GM11168 (cell line): ENCODE results near the gene BMPR1A.

ENCODE experiments used
- in situ Hi-C: fragments of 300-500 bp; cut with MboI; formaldehyde crosslinking; loops from one replicate; pipeline ENCODE4 v1.12.0; 2022; ENCODE audit warnings: low sequenced_read_pairs; ENCODE audit not compliant: unreplicated experiment

BMPR1A gene

GRCh38 chr10:86795353-86795752 is 38.9 kb downstream of the BMPR1A start:
- in situ Hi-C loops, result no loop called here

GRCh38 chr10:86798025-86798424 is 41.6 kb downstream of the BMPR1A start:
- in situ Hi-C loops, result no loop called here

GRCh38 chr10:86798611-86799010 is 42.2 kb downstream of the BMPR1A start:
- in situ Hi-C loops, result no loop called here

- in situ Hi-C loops, result no loop called here
Measured at GRCh38 chr10:86799188-86799845, 42.9 kb downstream of the BMPR1A start.

- in situ Hi-C loops, result no loop called here
Measured at GRCh38 chr10:86801995-86802394, 45.6 kb downstream of the BMPR1A start.

GRCh38 chr10:86802473-86803108 is 46.2 kb downstream of the BMPR1A start:
- in situ Hi-C loops, result no loop called here

- in situ Hi-C loops, result no loop called here
Measured at GRCh38 chr10:86803156-86803555, 46.7 kb downstream of the BMPR1A start.

GRCh38 chr10:86804805-86805204 is 48.4 kb downstream of the BMPR1A start:
- in situ Hi-C loops, result no loop called here

- in situ Hi-C loops, result no loop called here
Measured at GRCh38 chr10:86813101-86813500, 56.7 kb downstream of the BMPR1A start.

GRCh38 chr10:86813982-86814381 is 57.6 kb downstream of the BMPR1A start:
- in situ Hi-C loops, result no loop called here

GRCh38 chr10:86815035-86815617 is 58.7 kb downstream of the BMPR1A start:
- in situ Hi-C loops, result no loop called here

- in situ Hi-C loops, result no loop called here
Measured at GRCh38 chr10:86815640-86816039, 59.2 kb downstream of the BMPR1A start.

GRCh38 chr10:86817246-86817645 is 60.8 kb downstream of the BMPR1A start:
- in situ Hi-C loops, result no loop called here

GRCh38 chr10:86819567-86819966 is 63.1 kb downstream of the BMPR1A start:
- in situ Hi-C loops, result no loop called here

GRCh38 chr10:86820509-86820908 is 64.1 kb downstream of the BMPR1A start:
- in situ Hi-C loops, result no loop called here

- in situ Hi-C loops, result no loop called here
Measured at GRCh38 chr10:86821388-86821999, 65.1 kb downstream of the BMPR1A start.

- in situ Hi-C loops, result no loop called here
Measured at GRCh38 chr10:86823565-86823964, 67.1 kb downstream of the BMPR1A start.

GRCh38 chr10:86824151-86824550 is 67.7 kb downstream of the BMPR1A start:
- in situ Hi-C loops, result no loop called here

- in situ Hi-C loops, result no loop called here
Measured at GRCh38 chr10:86825366-86825765, 68.9 kb downstream of the BMPR1A start.

- in situ Hi-C loops, result no loop called here
Measured at GRCh38 chr10:86827639-86828038, 71.2 kb downstream of the BMPR1A start.

GRCh38 chr10:86828145-86828544 is 71.7 kb downstream of the BMPR1A start:
- in situ Hi-C loops, result no loop called here
